Fibroblast of lung (primary cell): ENCODE measurements around the gene GRK6.

Experiments
- CTCF ChIP-seq, 2 donors: IDR thresholded peaks in 1 of 2; conservative IDR thresholded peaks in 1 of 2; 1 replicate in 1 of 2; 2 replicates in 1 of 2; pipeline ENCODE4 v1.5.1; 2011 to 2012; ENCODE audit warnings: low read length in 2 of 2, control low read depth in 1 of 2, inconsistent platforms in 1 of 2, low read depth in 1 of 2, mild to moderate bottlenecking in 1 of 2
- EZH2 ChIP-seq: IDR thresholded peaks from 2 replicates; pipeline ENCODE4 v1.5.1; 2012; ENCODE audit warnings: low read length, control low read depth, mild to moderate bottlenecking; ENCODE audit errors: missing control alignments

DNA sequence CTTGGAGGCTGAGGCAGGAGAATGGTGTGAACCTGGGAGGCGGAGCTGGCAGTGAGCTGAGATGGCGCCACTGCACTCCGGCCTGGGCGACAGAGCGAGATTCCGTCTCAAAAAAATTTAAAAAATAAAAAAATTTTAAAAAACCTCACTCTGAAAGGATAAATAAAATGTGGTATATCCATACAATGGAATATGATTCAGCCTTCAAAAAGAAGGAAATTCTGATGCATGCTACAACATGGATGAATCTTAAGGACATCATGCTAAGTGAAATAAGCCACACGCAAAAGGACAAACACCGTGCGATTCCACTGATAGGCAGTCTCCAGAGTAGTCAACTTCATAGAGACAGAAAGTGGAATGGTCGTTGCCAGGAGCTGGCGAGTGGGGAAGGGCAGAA is 38.6 kb downstream of the GRK6 start:
- TF ChIP-seq CTCF (conservative IDR thresholded peaks at IDR 0.05 in 1 of 2, IDR thresholded peaks at IDR 0.05 in 1 of 2; ENCODE audit: low read depth in 1 of 2, low read length in 2 of 2) = no peak
- TF ChIP-seq EZH2 = no peak
